ENCODE measurements around the gene ZMIZ1.

Gene ZMIZ1

GRCh38 chr10:79084012-79084971, 15.5 kb downstream of the ZMIZ1 start:
- no peak for DNase-seq

- no peak for DNase-seq
Observed at GRCh38 chr10:79084972-79085597, 16.3 kb downstream of the ZMIZ1 start.

- no peak for DNase-seq
Observed at GRCh38 chr10:79086822-79087221, 18.1 kb downstream of the ZMIZ1 start.

GRCh38 chr10:79087721-79088120, 19.0 kb downstream of the ZMIZ1 start:
- DNase-seq = no peak

- no peak for DNase-seq
Observed at GRCh38 chr10:79088176-79088575, 19.4 kb downstream of the ZMIZ1 start.

GRCh38 chr10:79088613-79089355, 20.0 kb downstream of the ZMIZ1 start:
- DNase-seq = no peak

GRCh38 chr10:79089632-79090031, 20.9 kb downstream of the ZMIZ1 start:
- DNase-seq = no peak

- no peak for DNase-seq
Observed at GRCh38 chr10:79090134-79090803, 21.5 kb downstream of the ZMIZ1 start.

GRCh38 chr10:79092292-79092896, 23.6 kb downstream of the ZMIZ1 start:
- DNase-seq = no peak

GRCh38 chr10:79093658-79094411, 25.1 kb downstream of the ZMIZ1 start:
- DNase-seq = no peak

- DNase-seq = no peak
Observed at GRCh38 chr10:79094412-79095175, 25.8 kb downstream of the ZMIZ1 start.

- no peak for DNase-seq
Observed at GRCh38 chr10:79095316-79095715, 26.6 kb downstream of the ZMIZ1 start.

GRCh38 chr10:79096514-79096913, 27.7 kb downstream of the ZMIZ1 start:
- DNase-seq = no peak

GRCh38 chr10:79097021-79097872, 28.5 kb downstream of the ZMIZ1 start:
- no peak for DNase-seq

- DNase-seq = no peak
Observed at GRCh38 chr10:79098061-79098460, 29.3 kb downstream of the ZMIZ1 start.

- DNase-seq = no peak
Observed at GRCh38 chr10:79098596-79099015, 29.8 kb downstream of the ZMIZ1 start.

GRCh38 chr10:79099898-79100448, 31.2 kb downstream of the ZMIZ1 start:
- DNase-seq = no peak

GRCh38 chr10:79100771-79101170, 32.0 kb downstream of the ZMIZ1 start:
- no peak for DNase-seq

Measured in stimulated activated CD4-positive, alpha-beta T cell treated with anti-CD3 and anti-CD28 coated beads, Interleukin-2, amount 100 ng/mL, for 48 hours (primary cell).